ENCODE results near the gene ULK2.

Gene ULK2

GRCh38 chr17:19799796-19800195, 67.9 kb downstream of the ULK2 start:
- H3K27ac ChIP-seq: no peak overlapping the region
- no peak for TF ChIP-seq CTCF (conservative IDR thresholded peaks at IDR 0.05)
- no peak for TF ChIP-seq ZFX (IDR thresholded peaks at IDR 0.05)

- H3K27ac ChIP-seq: no peak overlapping the region
- no peak for TF ChIP-seq CTCF (conservative IDR thresholded peaks at IDR 0.05)
- no peak for TF ChIP-seq ZFX (IDR thresholded peaks at IDR 0.05)
Measured at GRCh38 chr17:19796457-19796856, 71.3 kb downstream of the ULK2 start.

- TF ChIP-seq CTCF (conservative IDR thresholded peaks at IDR 0.05) (no peak), ZFX (IDR thresholded peaks at IDR 0.05) (no peak)
Measured at GRCh38 chr17:19791918-19792550, 75.7 kb downstream of the ULK2 start.

GRCh38 chr17:19787733-19788357, 79.9 kb downstream of the ULK2 start:
- TF ChIP-seq ZFX (IDR thresholded peaks at IDR 0.05): no peak
- no peak for TF ChIP-seq CTCF (conservative IDR thresholded peaks at IDR 0.05)

More at GRCh38 chr17:19791918-19792550, 75.7 kb downstream of the ULK2 start:
- H3K27ac ChIP-seq: no peak overlapping the region

GRCh38 chr17:19785854-19786253, 81.9 kb downstream of the ULK2 start:
- TF ChIP-seq ZFX (IDR thresholded peaks at IDR 0.05) (no peak), CTCF (conservative IDR thresholded peaks at IDR 0.05) (peak; percentile 50)
- no peak overlapping the region for H3K27ac ChIP-seq

More at GRCh38 chr17:19787733-19788357, 79.9 kb downstream of the ULK2 start:
- H3K27ac ChIP-seq: no peak overlapping the region

GRCh38 chr17:19781488-19782458, 86.0 kb downstream of the ULK2 start:
- no peak overlapping the region; the same call in none of the 2 replicates for H3K27ac ChIP-seq
- TF ChIP-seq CTCF (conservative IDR thresholded peaks at IDR 0.05) (no peak), ZFX (IDR thresholded peaks at IDR 0.05) (no peak)
